NCI-H510A treated with DMSO at 0.1 percent for 48 hours (cell line): ENCODE measurements around the gene RSPO1.
"Not testable (repeated sequence)": the region's sequence is repeated elsewhere in the genome, so short reads cannot be mapped to it uniquely, and the experiment has no call there.

Experiments used
- DNase-seq: peaks from one replicate; lab custom pipeline; 2025; lab: John Stamatoyannopoulos, UW

RSPO1 gene

DNA sequence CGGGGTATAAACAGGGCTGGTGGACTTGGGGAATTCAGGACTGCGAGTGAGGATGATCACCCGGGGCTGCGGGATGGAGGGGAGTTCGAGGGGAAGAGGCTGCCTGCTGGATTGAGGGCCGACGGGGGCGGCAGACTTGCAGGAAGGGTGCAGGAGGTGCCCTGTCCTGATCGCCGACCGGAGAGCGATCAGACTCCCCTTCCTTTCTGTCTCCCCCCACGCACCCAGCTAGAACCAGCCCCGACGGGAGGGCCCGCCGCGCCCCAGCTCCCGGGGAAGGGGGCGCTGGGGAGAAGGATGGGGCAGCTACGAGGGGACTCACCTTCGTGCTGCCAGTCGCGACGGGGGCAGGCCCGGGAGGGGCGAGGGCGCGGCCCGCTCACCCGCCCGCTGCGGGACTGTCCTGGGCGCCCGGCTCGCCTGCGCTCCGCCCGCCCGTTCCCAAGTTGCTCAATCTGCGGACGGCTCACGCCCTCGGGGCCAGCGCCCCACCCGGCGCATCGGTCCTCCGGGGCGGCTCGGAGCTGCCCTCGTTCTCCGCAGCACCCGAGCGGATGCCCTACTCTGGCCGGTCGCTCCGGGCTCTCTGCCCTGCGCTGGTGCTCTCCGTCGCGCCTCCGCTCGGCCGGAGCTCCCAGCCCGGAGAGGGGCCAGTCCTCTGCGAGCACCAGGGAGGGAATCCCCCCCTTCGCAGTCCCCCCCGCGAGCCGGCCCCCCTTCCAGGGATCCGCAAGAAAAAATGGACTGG, at the start of gene RSPO1:
Gene RSPO1 (minus strand): TSS at position 649 of the 748 bp plus-strand sequence. CDS start 5,231 bp downstream, outside the sequence.
- peak; percentile 83 for DNase-seq

- DNase-seq, result not testable (repeated sequence)
These were observed 49.5 kb upstream of the RSPO1 start for GRCh38 chr1:37684182-37684581.

DNA sequence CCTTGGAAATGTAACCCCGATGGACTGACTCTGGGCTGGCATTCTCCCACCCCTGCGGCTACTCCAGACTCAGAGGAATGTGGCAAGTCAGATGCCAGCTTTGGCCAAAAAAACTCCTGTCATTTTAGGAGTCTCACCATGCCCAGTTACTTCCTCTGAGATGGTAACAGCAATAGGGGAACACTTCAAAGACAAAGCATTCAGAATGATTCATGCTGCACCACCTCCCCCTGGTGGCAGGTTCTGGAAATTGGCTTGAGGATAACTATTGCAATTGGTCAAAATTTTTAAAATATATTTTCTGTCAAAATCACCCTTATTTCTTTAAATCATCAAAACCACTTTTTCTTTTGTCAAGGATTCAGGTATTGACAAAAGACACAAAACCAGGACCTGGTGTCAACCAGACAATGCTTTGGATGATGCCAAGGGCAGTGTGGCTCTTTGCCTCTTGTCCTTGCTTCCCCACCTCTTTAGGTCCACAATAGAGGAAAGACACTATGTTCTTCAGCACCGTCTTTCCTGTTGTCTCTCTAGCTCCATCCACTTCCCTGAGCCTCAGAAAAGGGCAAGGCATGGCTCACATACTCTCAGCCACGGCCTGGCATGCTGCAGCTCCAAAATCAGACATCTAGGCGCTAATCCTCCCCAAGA, 47.8 kb upstream of the RSPO1 start:
- DNase-seq, result peak; percentile 100

DNA sequence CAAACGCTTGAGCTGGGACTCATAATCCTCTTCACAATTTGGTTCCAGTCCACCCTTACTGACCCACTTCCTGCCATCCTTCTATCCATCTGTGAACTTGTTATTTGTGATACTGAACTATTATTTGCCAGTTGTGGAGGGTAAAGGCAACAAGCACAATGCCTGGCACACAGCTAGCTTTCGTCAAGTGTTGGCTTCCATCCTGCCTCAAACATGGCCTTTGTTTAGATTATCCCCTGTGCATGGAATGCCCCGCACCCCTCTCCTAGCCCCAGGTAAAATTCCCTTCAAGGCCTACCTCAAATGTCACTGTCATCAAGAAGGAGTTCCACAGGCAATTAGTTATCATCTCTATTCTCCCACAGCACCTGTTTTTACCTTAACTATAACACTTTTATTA, 46.2 kb upstream of the RSPO1 start:
- no peak for DNase-seq

GRCh38 chr1:37677808-37678207, 43.1 kb upstream of the RSPO1 start:
- no peak for DNase-seq

GRCh38 chr1:37677143-37677439, 42.4 kb upstream of the RSPO1 start:
- no peak for DNase-seq

- DNase-seq, result no peak
These were observed 41.8 kb upstream of the RSPO1 start for GRCh38 chr1:37676281-37677142.

DNA sequence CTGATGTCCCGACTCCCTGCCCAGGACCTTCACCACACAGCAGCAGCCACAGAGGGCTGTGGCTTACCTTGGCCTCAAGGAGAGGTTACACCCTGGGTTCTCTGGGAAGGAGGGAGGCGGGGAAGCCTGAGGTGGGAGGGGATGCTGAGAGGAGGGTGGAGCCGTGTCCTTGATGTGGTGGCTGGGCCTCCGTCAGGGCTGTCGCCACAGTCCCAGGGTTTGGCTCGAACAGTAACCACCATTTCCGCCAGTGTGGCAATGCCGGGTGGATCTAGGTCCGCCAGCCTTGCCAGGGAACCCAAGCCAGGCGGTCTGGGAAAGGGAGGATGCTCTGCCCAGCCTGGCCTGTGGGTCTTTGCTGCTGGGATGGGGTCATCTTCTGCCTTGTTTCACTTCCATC, 39.2 kb upstream of the RSPO1 start:
- no peak for DNase-seq

GRCh38 chr1:37672136-37672870, 37.6 kb upstream of the RSPO1 start:
- DNase-seq, result no peak

DNA sequence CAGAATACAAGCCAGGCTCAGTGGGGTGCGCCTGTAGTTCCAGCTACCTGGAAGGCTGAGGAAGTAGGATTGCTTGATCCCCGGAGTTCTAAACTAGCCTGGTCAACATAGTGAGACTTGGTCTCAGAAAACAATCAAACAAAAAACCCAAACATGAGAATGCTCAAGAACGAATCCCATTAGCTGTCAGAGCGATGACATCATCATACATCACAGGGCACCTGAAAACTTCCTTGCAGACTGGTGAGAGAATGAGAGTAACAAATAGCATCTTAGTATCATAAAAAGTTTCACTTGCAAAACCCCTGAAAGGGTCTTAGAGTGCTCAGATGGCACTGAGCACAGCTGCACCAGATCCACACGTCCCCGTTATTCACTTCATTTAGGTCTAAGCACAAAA, 36.6 kb upstream of the RSPO1 start:
- no peak for DNase-seq

GRCh38 chr1:37670133-37670532, 35.4 kb upstream of the RSPO1 start:
- DNase-seq, result no peak

DNA sequence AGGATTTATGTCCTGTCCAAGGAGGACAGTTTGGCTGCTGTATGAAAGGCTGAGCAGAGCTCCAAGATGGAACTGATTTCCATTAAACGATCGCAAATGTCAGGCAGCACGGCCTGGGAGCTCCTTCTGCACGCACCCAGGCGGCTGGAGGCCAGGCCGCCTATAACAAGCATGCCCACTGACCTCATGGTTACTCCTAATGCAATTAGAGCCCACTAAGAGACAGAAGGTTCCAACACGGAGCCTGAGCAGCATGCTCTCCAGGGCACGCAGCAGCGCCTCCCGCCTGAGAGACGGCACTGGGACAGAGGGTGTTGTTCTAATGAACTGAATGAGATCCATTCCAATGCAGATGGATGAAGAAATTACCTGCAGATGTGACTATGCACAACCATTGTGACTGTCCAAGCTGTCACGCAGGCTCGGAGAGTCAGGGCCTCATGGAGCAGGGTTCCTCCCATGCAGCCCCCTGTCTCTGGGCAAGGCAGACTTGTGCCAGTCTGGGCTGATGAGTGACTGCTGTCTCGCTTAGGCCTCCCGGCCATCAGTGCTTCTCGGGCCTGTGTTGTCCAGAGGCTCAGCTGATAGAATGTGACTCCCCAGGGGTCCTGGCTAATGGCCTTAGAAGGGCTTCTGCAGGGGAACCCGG, 32.5 kb upstream of the RSPO1 start:
- no peak for DNase-seq

GRCh38 chr1:37666241-37666867, 31.7 kb upstream of the RSPO1 start:
- no peak for DNase-seq

GRCh38 chr1:37663426-37664000, 28.8 kb upstream of the RSPO1 start:
- no peak for DNase-seq

- no peak for DNase-seq
These were observed 27.5 kb upstream of the RSPO1 start for GRCh38 chr1:37662031-37662755.

DNA sequence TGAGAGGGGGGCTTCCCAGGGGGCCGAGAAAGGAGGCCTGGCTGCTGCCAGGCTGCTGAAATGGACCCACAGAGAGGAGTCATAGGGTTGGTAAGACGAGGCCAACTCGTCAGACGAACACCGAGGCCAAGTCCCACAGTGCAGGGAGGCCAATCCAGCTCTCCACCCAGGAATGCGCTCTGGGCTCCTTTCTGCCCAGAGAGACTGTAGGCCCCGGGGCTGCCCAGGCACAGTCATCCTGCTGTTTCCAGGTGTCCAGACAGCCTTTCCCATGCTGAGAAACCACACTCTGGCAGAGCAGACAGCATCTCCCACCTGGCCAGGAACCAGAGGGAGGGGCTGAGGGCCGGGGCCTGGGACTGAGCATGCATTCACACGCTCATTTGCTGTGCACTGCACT, 26.7 kb upstream of the RSPO1 start:
- no peak for DNase-seq

- no peak for DNase-seq
These were observed 26.0 kb upstream of the RSPO1 start for GRCh38 chr1:37660664-37661063.

DNA sequence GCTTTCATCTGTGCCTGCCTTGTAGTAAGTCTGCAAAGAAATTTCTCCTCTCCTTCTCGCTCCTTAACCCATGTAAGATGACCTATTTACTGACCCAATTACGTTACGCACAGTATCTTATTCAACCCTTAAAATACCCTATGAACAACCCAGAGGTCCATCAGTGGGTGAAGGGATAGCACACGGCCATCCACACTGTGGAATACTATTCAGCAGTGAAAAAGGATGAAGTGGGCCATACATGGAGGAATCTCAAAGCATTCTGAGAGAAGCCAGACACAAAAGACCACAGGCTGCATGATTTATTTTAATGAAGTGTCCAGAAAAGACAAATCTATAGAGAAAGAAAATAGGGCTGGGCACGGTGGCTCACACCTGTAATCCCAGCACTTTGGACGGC, 23.8 kb upstream of the RSPO1 start:
- DNase-seq, result no peak

DNA sequence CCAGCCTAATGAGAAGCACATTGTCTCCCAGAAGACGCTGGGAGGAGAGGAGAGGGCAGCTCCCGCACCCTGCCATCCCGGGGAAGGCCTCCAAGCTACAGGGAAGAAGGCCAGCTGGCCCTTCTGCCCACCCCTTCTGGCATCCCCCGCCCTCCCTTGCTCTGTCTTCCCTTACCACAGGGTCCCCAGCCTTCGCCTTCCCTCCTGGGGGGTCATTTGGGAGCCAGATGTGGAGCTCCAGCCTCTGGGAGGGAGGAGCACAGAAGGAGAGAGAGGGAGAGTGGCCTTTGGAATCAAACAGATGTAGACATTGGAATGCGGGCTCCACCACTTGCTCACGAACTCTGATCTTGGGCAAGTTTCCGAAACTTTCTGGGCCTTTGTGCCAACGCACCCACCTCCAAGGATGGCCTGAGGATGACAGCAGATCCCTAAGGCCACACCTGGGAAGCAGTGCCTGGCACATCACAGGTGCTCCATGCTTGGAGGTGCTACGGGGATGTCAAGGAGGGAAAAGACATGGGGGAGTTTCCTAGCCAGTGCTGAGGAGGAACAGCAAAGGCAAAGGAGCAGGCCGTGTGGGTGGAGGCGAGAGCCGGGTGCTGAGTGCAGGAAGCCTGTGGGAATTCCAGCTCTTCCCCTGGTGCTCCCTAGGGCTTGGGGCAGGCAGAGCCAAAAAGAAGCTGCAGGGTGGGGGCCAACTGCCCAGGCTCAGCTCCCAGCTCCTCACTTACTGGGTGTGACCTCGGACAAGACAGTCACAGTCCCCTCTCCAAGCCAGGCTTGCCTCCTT, 23.1 kb upstream of the RSPO1 start:
- no peak for DNase-seq
